GM18517 (cell line): ENCODE results near the gene DENR.

ENCODE experiments used
- ATAC-seq: cut with Tn5 transposase; IDR thresholded peaks from one replicate; pipeline ENCODE4 v1.9.1; 2021; ENCODE audit warnings: mild to moderate bottlenecking, moderate library complexity; ENCODE audit not compliant: unreplicated experiment

DENR gene

DNA sequence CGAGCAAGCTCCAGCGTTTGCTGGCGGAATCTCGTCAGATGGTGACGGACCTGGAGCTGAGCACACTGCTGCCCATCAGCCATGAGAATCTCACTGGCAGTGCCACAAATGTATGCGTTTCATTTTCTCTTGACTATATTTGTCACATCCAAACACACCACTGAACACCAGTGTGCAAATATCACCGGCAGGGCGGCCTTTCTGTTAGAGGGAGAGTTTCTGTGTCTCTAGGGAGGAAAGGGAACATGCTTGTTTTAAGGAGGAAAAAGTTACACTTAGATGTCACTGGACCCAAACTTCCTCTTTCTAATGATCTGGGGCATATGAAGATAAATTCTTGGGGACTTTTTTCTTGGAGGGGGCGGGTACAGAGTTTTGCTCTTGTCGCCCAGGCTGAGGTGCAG, 60.7 kb downstream of the DENR start:
- peak; percentile 71 for ATAC-seq

DNA sequence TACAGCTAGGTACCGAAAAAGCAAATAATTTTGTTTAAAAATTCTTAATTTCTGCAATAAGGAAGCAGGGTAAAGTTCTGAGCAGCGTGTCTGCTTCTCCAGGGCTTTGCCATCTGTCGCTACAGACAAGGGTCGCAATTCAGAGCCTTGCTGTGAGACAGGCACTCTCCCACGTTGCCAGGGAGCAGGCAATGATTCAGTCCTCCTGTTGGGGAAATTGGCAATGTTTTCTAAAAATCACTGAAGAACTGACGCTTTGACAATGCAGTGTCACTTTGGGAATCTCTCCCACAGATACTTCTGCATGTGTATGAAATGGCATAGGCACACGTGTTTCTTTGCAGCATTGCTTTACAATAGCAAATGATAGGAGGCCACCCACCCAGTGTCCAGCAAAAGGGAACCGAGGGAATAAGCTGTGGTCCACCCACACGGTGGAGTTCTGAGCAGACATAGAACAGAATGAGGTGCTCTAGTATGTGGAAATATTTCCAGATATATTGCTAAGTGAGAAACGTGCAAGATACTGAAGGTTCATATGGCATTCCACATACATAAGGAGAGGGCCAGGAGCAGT, 66.7 kb downstream of the DENR start:
- ATAC-seq: no peak

DNA sequence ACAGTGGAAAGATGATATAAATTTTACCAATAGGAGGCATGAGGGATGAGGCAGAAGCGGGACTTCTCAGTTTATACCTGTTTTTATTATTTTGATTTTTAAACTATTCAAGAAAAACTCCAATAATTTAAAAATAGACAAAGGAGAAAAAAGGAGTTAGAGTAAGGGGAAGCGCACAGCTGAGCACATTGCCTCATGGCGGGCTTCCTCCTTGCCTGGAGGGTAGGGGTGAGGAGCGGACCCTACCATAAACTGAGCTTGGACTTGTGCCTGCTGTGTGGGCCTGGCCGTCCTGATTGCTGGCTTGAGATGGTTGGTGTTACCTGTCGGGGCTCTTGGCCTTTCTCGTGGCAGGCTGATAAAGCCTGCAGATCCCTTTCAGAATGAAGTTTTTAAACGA, 67.5 kb downstream of the DENR start:
- no peak for ATAC-seq
